Upper lobe of right lung (tissue), 1 donor: ENCODE measurements around the gene STAT5B. TPM values are rescaled to one million over a fixed set of nuclear protein-coding genes. Genes with fewer than 3 reads are reported as not detected.

Source experiments
- ATAC-seq: fragments of 200-7000 bp; cut with Tn5 transposase; one replicate; pipeline ENCODE4 v1.9.1; 2020; ENCODE audit warnings: mild to moderate bottlenecking, moderate library complexity
- DNase-seq: peaks from one replicate; pipeline ENCODE4 v3.0.0-alpha.2; 2020
- H3K27ac ChIP-seq: fragments of 200-600 bp; one replicate; pipeline ENCODE4 v1.8.0; 2022
- H3K27me3 ChIP-seq: fragments of 200-600 bp; one replicate; pipeline ENCODE4 v1.8.0; 2022; ENCODE audit warnings: mild to moderate bottlenecking
- H3K36me3 ChIP-seq: fragments of 200-600 bp; one replicate; pipeline ENCODE4 v1.8.0; 2022
- H3K4me1 ChIP-seq: fragments of 200-600 bp; one replicate; pipeline ENCODE4 v1.8.0; 2022
- H3K4me3 ChIP-seq: fragments of 200-600 bp; one replicate; pipeline ENCODE4 v1.8.0; 2022; ENCODE audit warnings: mild to moderate bottlenecking
- H3K9me3 ChIP-seq: fragments of 200-600 bp; one replicate; pipeline ENCODE4 v1.8.0; 2022
- CTCF ChIP-seq: fragments of 200-600 bp; IDR thresholded peaks from one replicate; pipeline ENCODE4 v1.8.0; 2022; ENCODE audit warnings: antibody characterized with exemption
- intact Hi-C: fragments of 100-400 bp; cut with DNase I; formaldehyde crosslinking; loops from one replicate; pipeline ENCODE4 v1.11.0; 2022
- total RNA-seq: library from RNA; stranded (reverse); fragmentation: NEBNext Ultra II Directional; extraction: Animal tissue kit (Norgen Biotek cat#: 25700); gene quantifications from one replicate; pipeline ENCODE4 v1.2.1, GENCODE V29; 2021
- donor health status: DM: no; HTN: yes; CAD: no; lungs with severe emphysema.

STAT5B gene
- total RNA-seq, 1 donor from 2014 or later, result 71.0 TPM

DNA sequence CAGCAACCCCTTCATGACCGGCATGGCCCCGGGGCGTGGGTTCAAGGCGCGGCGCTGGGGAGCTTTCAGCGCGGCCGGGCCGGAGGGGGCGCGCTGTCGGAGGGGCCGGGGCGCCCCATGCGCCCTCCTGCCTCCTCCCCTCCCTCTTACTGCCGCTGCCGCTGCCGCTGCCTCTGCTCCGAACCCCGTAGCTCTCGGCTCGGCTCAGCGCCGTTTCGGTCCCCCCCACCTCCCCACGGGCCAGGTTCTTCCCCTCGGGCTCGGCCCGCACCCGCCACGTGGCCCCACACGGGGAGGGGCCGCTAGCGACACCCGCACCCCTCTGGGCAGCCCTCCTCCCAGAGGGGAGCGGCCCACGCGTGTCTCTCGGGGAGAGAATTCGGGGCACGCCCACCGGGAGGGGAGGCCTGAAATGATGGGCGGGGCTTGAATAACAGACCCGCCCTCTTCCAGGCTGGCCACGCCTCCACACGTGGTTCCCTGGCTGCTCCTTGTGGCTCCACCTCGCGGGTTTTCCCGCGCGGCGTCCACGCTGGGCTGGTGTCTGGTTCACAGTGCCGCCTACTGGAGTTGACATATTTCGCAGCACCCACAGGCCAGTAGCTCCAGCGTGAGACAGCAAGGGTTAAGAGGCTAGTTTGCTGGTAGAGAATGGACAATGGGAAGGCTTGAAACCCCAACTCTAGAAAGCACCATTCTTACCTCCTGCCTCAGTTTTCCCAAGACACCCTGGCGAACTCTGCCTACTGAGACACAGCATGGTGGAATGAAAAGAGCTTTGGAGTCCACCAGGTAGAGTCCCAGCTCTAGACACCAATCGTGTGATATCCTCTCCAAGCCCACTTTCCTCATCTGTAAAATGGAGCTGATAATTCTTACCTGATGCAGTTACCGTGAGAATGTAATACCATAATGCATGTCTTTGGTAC is 95.0 kb downstream of the STAT5B start, which contains the start of gene KCNH4:
TSS of gene KCNH4 (minus strand) at position 221 of the 929 bp plus-strand sequence. CDS start at position 24, 197 bp downstream.
- peak; percentile 82 for ATAC-seq
- Histone ChIP-seq H3K4me3 (peak within 1 kb of the TSS; percentile 45), H3K9me3 (no peaks in the 10 kb centered on the region), H3K4me1 (peaks cover 38% of the 10 kb centered on the region), H3K27ac (no peak within 1 kb of the TSS), H3K36me3 (no peaks in the 10 kb centered on the region), H3K27me3 (peaks cover 21% of the 10 kb centered on the region)
- peak; percentile 50 for TF ChIP-seq CTCF
- peak; percentile 91 for DNase-seq
- intact Hi-C loops, result no loop called here

DNA sequence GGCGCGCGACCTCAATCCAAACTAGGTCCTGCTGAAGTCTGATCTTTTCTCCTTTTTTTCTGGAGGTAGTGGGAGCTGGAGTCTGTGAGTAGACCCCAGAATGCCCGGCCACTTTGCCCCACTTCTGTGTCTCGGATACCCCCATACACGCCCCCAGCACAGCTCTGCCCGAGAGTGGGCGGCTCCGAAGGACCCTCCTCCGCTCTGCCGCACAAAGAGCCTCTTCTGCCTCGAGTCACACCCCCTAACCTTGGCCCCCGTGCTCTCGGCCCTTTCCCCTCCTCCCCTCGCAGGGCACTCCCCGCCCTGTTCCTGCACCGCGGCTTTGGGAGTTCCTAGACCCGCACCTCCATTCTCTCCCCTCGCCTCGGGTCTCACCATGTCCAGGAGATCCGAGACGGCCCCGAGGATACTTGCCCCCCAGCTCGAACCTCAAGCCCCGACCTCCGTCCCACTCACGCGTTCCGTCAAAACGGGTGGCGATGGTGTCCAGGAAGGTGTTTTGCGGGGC is 95.7 kb downstream of the STAT5B start:
- Histone ChIP-seq H3K9me3 (no peaks in the 10 kb centered on the region), H3K27me3 (peaks cover 21% of the 10 kb centered on the region), H3K36me3 (no peaks in the 10 kb centered on the region), H3K27ac (no peak overlapping the region), H3K4me3 (peak overlapping the region; percentile 45), H3K4me1 (peaks cover 38% of the 10 kb centered on the region)
- ATAC-seq (no peak), DNase-seq (no peak)
- intact Hi-C loops, result no loop called here
- TF ChIP-seq CTCF, result no peak

DNA sequence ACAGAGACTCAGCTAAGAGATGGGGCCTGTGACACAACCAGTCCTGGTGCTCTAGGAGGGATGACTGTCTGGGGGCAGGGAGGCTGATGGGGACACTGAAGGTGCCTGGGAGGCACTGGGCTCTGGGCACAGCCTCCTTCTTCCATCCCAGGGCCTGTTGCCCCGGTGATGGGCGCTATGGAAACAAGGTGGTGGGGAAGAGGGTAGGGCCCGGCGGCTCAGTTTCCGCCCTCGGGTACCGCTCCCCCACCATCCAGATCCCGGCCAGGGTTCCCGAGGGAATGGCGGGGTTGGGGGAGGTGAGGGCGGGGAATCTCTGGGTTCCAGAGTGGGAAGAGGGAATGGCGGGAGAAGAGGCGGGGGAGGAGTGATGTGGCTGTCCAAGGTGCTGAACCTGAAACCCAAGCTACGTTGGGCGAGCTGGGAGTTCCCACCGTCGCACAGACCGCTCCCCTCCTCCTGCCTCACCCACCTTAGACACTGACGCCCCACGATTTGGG is 96.2 kb downstream of the STAT5B start:
- H3K4me3 ChIP-seq, result no peak overlapping the region
- no peak for ATAC-seq
- peaks cover 37% of the 10 kb centered on the region for H3K4me1 ChIP-seq
- H3K36me3 ChIP-seq, result no peaks in the 10 kb centered on the region
- no peak for DNase-seq
- TF ChIP-seq CTCF, result no peak
- intact Hi-C loops, result no loop called here
- H3K27ac ChIP-seq, result no peak overlapping the region
- H3K9me3 ChIP-seq, result no peaks in the 10 kb centered on the region
- H3K27me3 ChIP-seq, result peaks cover 21% of the 10 kb centered on the region

GRCh38 chr17:42179335-42179734 is 96.9 kb downstream of the STAT5B start:
- no peaks in the 10 kb centered on the region for H3K9me3 ChIP-seq
- H3K36me3 ChIP-seq, result no peaks in the 10 kb centered on the region
- peaks cover 21% of the 10 kb centered on the region for H3K27me3 ChIP-seq
- TF ChIP-seq CTCF, result no peak
- H3K27ac ChIP-seq, result no peak overlapping the region
- ATAC-seq, result no peak
- intact Hi-C loops, result no loop called here
- H3K4me3 ChIP-seq, result no peak overlapping the region
- DNase-seq, result no peak
- H3K4me1 ChIP-seq, result peaks cover 31% of the 10 kb centered on the region

GRCh38 chr17:42178817-42179216 is 97.4 kb downstream of the STAT5B start:
- DNase-seq (no peak), ATAC-seq (no peak)
- H3K4me3 ChIP-seq, result no peak overlapping the region
- no peak for TF ChIP-seq CTCF
- peaks cover 21% of the 10 kb centered on the region for H3K27me3 ChIP-seq
- H3K36me3 ChIP-seq, result no peaks in the 10 kb centered on the region
- no peaks in the 10 kb centered on the region for H3K9me3 ChIP-seq
- no peak overlapping the region for H3K27ac ChIP-seq
- intact Hi-C loops, result no loop called here
- peaks cover 29% of the 10 kb centered on the region for H3K4me1 ChIP-seq
